OCI-LY3 (cell line): ENCODE results near the gene KLF3.

Experiments
- H2AFZ ChIP-seq: fragments of 200-600, 300-600 bp; shearing (Covaris generic); 2 replicates; pipeline ENCODE4 v1.6.0; 2014; ENCODE audit warnings: antibody characterized with exemption, low read depth, low read length
- H3K27ac ChIP-seq: fragments of 200-600, 300-600 bp; sonication (generic); 2 replicates; pipeline ENCODE4 v1.5.1; 2014; ENCODE audit warnings: mild to moderate bottlenecking, low read length, moderate library complexity, mixed read lengths
- H3K27me3 ChIP-seq: fragments of 200-600, 300-600 bp; sonication (generic); 2 replicates; pipeline ENCODE4 v1.6.1; 2014; ENCODE audit warnings: low read depth, low read length, mixed read lengths
- H3K36me3 ChIP-seq: fragments of 200-600, 300-600 bp; sonication (generic); replicated peaks from 2 replicates; pipeline ENCODE3; 2014; ENCODE audit warnings: low read depth, low read length, mixed read lengths
- H3K4me1 ChIP-seq: fragments of 300-600, 200-600 bp; sonication (generic); 2 replicates; pipeline ENCODE4 v1.6.1; 2014; ENCODE audit warnings: low read length, mixed read lengths
- H3K4me2 ChIP-seq: fragments of 200-600, 300-600 bp; sonication (generic); 2 replicates; pipeline ENCODE4 v1.6.1; 2014; ENCODE audit warnings: low read length, mixed read lengths
- H3K4me3 ChIP-seq: fragments of 300-600, 200-600 bp; sonication (generic); 2 replicates; pipeline ENCODE4 v1.5.1; 2014; ENCODE audit warnings: antibody characterized with exemption, mild to moderate bottlenecking, low read length, moderate library complexity
- H3K79me2 ChIP-seq: fragments of 300-600, 200-600 bp; shearing (Covaris generic); 2 replicates; pipeline ENCODE4 v1.6.1; 2014; ENCODE audit warnings: mild to moderate bottlenecking, low read length, mixed read lengths
- H3K9ac ChIP-seq: fragments of 300-600, 200-600 bp; shearing (Covaris generic); 2 replicates; pipeline ENCODE4 v1.6.0; 2014; ENCODE audit warnings: mild to moderate bottlenecking, low read length, moderate library complexity
- H3K9me3 ChIP-seq: fragments of 200-600, 300-600 bp; shearing (Covaris generic); 2 replicates; pipeline ENCODE4 v1.6.1; 2014; ENCODE audit warnings: low read length, mixed read lengths; ENCODE audit not compliant: insufficient read depth
- H4K20me1 ChIP-seq: fragments of 200-600, 300-600 bp; sonication (generic); 2 replicates; pipeline ENCODE4 v1.6.1; 2016; ENCODE audit warnings: low read length, mixed read lengths; ENCODE audit not compliant: insufficient read depth
- CTCF ChIP-seq: fragments of 200-600, 300-600 bp; sonication (generic); IDR thresholded peaks from 2 replicates; pipeline ENCODE4 v1.5.1; 2014; ENCODE audit warnings: antibody characterized with exemption, low read length, low read depth
- EZH2phosphoT487 ChIP-seq: fragments of 200-600 bp; shearing (Covaris generic); IDR thresholded peaks from 2 replicates; pipeline ENCODE4 v1.6.1; 2018; ENCODE audit warnings: antibody characterized with exemption, mixed run types, low read depth

KLF3 gene

GRCh38 chr4:38662522-38663089 is 1.4 kb upstream of the KLF3 start:
- TF ChIP-seq CTCF, result no peak
- TF ChIP-seq EZH2phosphoT487, result no peak
- H3K4me1 ChIP-seq, result peaks cover 8% of the 10 kb centered on the region
- H3K4me3 ChIP-seq, result peak overlapping the region; percentile 91
- H3K4me2 ChIP-seq, result peak overlapping the region; percentile 98
- H2AFZ ChIP-seq, result peak overlapping the region; percentile 62; the same call in 1 of the 2 replicates
- no peaks in the 10 kb centered on the region for H3K9me3 ChIP-seq
- no peaks in the 10 kb centered on the region for H3K36me3 ChIP-seq
- peak overlapping the region; percentile 65 for H3K9ac ChIP-seq
- H4K20me1 ChIP-seq, result no peaks in the 10 kb centered on the region
- H3K79me2 ChIP-seq, result no peaks in the 10 kb centered on the region
- no peak overlapping the region for H3K27ac ChIP-seq
- peaks cover 73% of the 10 kb centered on the region for H3K27me3 ChIP-seq

- no peaks in the 10 kb centered on the region for H3K36me3 ChIP-seq
- no peak for TF ChIP-seq CTCF
- no peak for TF ChIP-seq EZH2phosphoT487
- no peaks in the 10 kb centered on the region for H3K9me3 ChIP-seq
- H3K27me3 ChIP-seq, result peaks cover 77% of the 10 kb centered on the region
- peak overlapping the region; percentile 62 for H2AFZ ChIP-seq
- H3K27ac ChIP-seq, result no peak overlapping the region
- peak overlapping the region; percentile 65 for H3K9ac ChIP-seq
- peak overlapping the region; percentile 91 for H3K4me3 ChIP-seq
- no peaks in the 10 kb centered on the region for H4K20me1 ChIP-seq
- no peaks in the 10 kb centered on the region for H3K79me2 ChIP-seq
- peaks cover 8% of the 10 kb centered on the region for H3K4me1 ChIP-seq
- H3K4me2 ChIP-seq, result peak overlapping the region; percentile 98
These were observed 754 bp upstream of the KLF3 start for GRCh38 chr4:38663090-38663800.

GRCh38 chr4:38664706-38665401 is 855 bp downstream of the KLF3 start:
- H3K27me3 ChIP-seq, result peaks cover 75% of the 10 kb centered on the region
- H3K27ac ChIP-seq, result no peak overlapping the region
- TF ChIP-seq CTCF, result no peak
- no peak for TF ChIP-seq EZH2phosphoT487
- peak overlapping the region; percentile 74 for H3K4me3 ChIP-seq
- no peaks in the 10 kb centered on the region for H3K36me3 ChIP-seq
- peak overlapping the region; percentile 70 for H3K4me2 ChIP-seq
- no peaks in the 10 kb centered on the region for H3K79me2 ChIP-seq
- H3K9ac ChIP-seq, result peak overlapping the region; percentile 40; the same call in 1 of the 2 replicates
- H4K20me1 ChIP-seq, result no peaks in the 10 kb centered on the region
- H3K9me3 ChIP-seq, result no peaks in the 10 kb centered on the region
- H2AFZ ChIP-seq, result no peak overlapping the region
- H3K4me1 ChIP-seq, result peaks cover 8% of the 10 kb centered on the region
